Measurements from ENCODE around the gene COX8C. TPM values are rescaled to one million over a fixed set of nuclear protein-coding genes. Genes with fewer than 3 reads are reported as not detected.

Gene COX8C
- total and polyA plus RNA-seq, 3 donors from 2014 or later = 19.9 to 65.3 (median 39.1) TPM

GRCh38 chr14:93331002-93331727 lies 15.8 kb upstream of the COX8C start:
- no peak for DNase-seq
- H3K27ac ChIP-seq = peak overlapping the region in 1 of 2 donors; percentile 97

GRCh38 chr14:93331728-93332396 lies 15.1 kb upstream of the COX8C start:
- WGBS, 2 donors = 18 to 28% methylated on average over 17 to 21 of the region's 21 CpGs
- peaks cover 11% of the 10 kb centered on the region for H3K4me1 ChIP-seq
- H3K27me3 ChIP-seq = no peaks in the 10 kb centered on the region
- TF ChIP-seq CTCF (IDR thresholded peaks at IDR 0.05) = no peak
- TF ChIP-seq POLR2A (IDR thresholded peaks at IDR 0.05) = no peak
- peak overlapping the region; percentile 82 to 95 for H3K4me3 ChIP-seq
- intact Hi-C loops (cut with DNase I; ENCODE audit: low total_unique reads) = no loop called here
- no peak for DNase-seq
- no peaks in the 10 kb centered on the region for H3K36me3 ChIP-seq (ENCODE audit: low read depth, missing control alignments)
- peak overlapping the region; percentile 85 to 97 for H3K27ac ChIP-seq
- no peaks in the 10 kb centered on the region for H3K9me3 ChIP-seq

More at GRCh38 chr14:93331002-93331727, 15.8 kb upstream of the COX8C start:
- H3K4me1 ChIP-seq = peaks cover 11% of the 10 kb centered on the region
- no peaks in the 10 kb centered on the region for H3K27me3 ChIP-seq
- H3K9me3 ChIP-seq = no peaks in the 10 kb centered on the region
- intact Hi-C loops (cut with DNase I; ENCODE audit: low total_unique reads) = no loop called here
- no peaks in the 10 kb centered on the region for H3K36me3 ChIP-seq (ENCODE audit: low read depth, missing control alignments)
- H3K4me3 ChIP-seq = peak overlapping the region in 1 of 2 donors; percentile 82
- TF ChIP-seq POLR2A (IDR thresholded peaks at IDR 0.05) = no peak
- no peak for TF ChIP-seq CTCF (IDR thresholded peaks at IDR 0.05)
- 51 to 57% methylated on average over 17 of the region's 17 CpGs for WGBS, 2 donors

- TF ChIP-seq POLR2A (IDR thresholded peaks at IDR 0.05) = no peak
- TF ChIP-seq CTCF (IDR thresholded peaks at IDR 0.05) = no peak
- peak overlapping the region; percentile 82 to 95 for H3K4me3 ChIP-seq
- WGBS, 2 donors = 0% methylated on average over 4 to 54 of the region's 61 CpGs
These were observed 14.6 kb upstream of the COX8C start for GRCh38 chr14:93332397-93332852.

GRCh38 chr14:93332853-93333630 lies 13.9 kb upstream of the COX8C start, which contains the start of gene BTBD7:
TSS of gene BTBD7 (minus strand) at chr14:93333036. CDS start at chr14:93296051, 36,985 bp downstream.
- peak within 1 kb of the TSS; percentile 82 to 95 for H3K4me3 ChIP-seq
- H3K4me1 ChIP-seq = peaks cover 11% of the 10 kb centered on the region
- H3K27ac ChIP-seq = peak within 1 kb of the TSS; percentile 85 to 97
- H3K9me3 ChIP-seq = no peaks in the 10 kb centered on the region
- no peaks in the 10 kb centered on the region for H3K27me3 ChIP-seq
- 0 to 1% methylated on average over 14 to 57 of the region's 74 CpGs for WGBS, 2 donors
- DNase-seq = peak; percentile 96
- TF ChIP-seq CTCF (IDR thresholded peaks at IDR 0.05) (peak in 2 of 3 experiments; percentile 21 to 26), POLR2A (IDR thresholded peaks at IDR 0.05) (no peak)
- intact Hi-C loops (cut with DNase I; ENCODE audit: low total_unique reads) = no loop called here
- no peaks in the 10 kb centered on the region for H3K36me3 ChIP-seq (ENCODE audit: low read depth, missing control alignments)

More at GRCh38 chr14:93332397-93332852, 14.6 kb upstream of the COX8C start:
- no peaks in the 10 kb centered on the region for H3K9me3 ChIP-seq
- peak overlapping the region; percentile 85 to 97 for H3K27ac ChIP-seq
- intact Hi-C loops (cut with DNase I; ENCODE audit: low total_unique reads) = no loop called here
- H3K27me3 ChIP-seq = no peaks in the 10 kb centered on the region
- H3K36me3 ChIP-seq (ENCODE audit: low read depth, missing control alignments) = no peaks in the 10 kb centered on the region
- peaks cover 11% of the 10 kb centered on the region for H3K4me1 ChIP-seq
- DNase-seq = peak; percentile 48

All from testis (tissue), 3 donors.